HCT116 (cell line): ENCODE measurements around the gene DMRT3.

Experiments
- CTCF ChIP-seq, 3 experiments: fragments of 200-600 bp in 1 of 3; sonication (generic) in 1 of 3; IDR thresholded peaks in 2 of 3; conservative IDR thresholded peaks in 1 of 3; 2 replicates each; pipeline ENCODE4 v1.5.1; 2012 to 2017; ENCODE audit warnings: low read depth in 2 of 3, low read length in 2 of 3, antibody characterized with exemption in 1 of 3, borderline replicate concordance in 1 of 3, control low read depth in 1 of 3, mild to moderate bottlenecking in 1 of 3, mixed read lengths in 1 of 3, mixed run types in 1 of 3, moderate library complexity in 1 of 3; ENCODE audit not compliant: insufficient read depth in 1 of 3
- EZH2 ChIP-seq: fragments of 200-600 bp; sonication (generic); IDR thresholded peaks from 2 replicates; pipeline ENCODE4 v1.6.1; 2017; ENCODE audit warnings: antibody characterized with exemption, mixed run types
- JUND ChIP-seq: IDR thresholded peaks from 2 replicates; pipeline ENCODE4 v1.6.1; 2012
- MAX ChIP-seq: IDR thresholded peaks from 2 replicates; pipeline ENCODE4 v1.6.1; 2012
- POLR2A ChIP-seq: IDR thresholded peaks from 2 replicates; pipeline ENCODE4 v1.7.0; 2011; ENCODE audit warnings: borderline replicate concordance; ENCODE audit not compliant: insufficient read depth, insufficient read length; ENCODE audit errors: extremely low read depth
- POLR2AphosphoS5 ChIP-seq: IDR thresholded peaks from 2 replicates; pipeline ENCODE4 v1.6.1; 2011; ENCODE audit warnings: mild to moderate bottlenecking, low read depth, low read length, moderate library complexity
- RAD21 ChIP-seq: IDR thresholded peaks from 2 replicates; pipeline ENCODE4 v1.6.1; 2012; ENCODE audit warnings: low read depth, mild to moderate bottlenecking
- SP1 ChIP-seq: IDR thresholded peaks from 2 replicates; pipeline ENCODE4 v1.6.1; 2012; ENCODE audit warnings: low read depth
- TCF7L2 ChIP-seq: IDR thresholded peaks from 2 replicates; pipeline ENCODE4 v1.7.0; 2011; ENCODE audit warnings: borderline replicate concordance, inconsistent platforms; ENCODE audit not compliant: insufficient read depth, insufficient read length; ENCODE audit errors: extremely low read depth
- ZFX ChIP-seq: fragments of 450-650 bp; IDR thresholded peaks from 2 replicates; pipeline ENCODE4 v1.6.1; 2017
- ZNF274 ChIP-seq: fragments of 200-500 bp; sonication (Bioruptor generic); IDR thresholded peaks from 2 replicates; pipeline ENCODE4 v1.6.1; 2014; ENCODE audit warnings: mild to moderate bottlenecking, low read depth, low read length, inconsistent platforms
- TF ChIP-seq, protein P1 (sequence below): IDR thresholded peaks from 2 replicates; pipeline ENCODE4 v1.6.1; 2011; ENCODE audit warnings: mild to moderate bottlenecking, low read length, moderate library complexity; ENCODE audit not compliant: insufficient replicate concordance; ENCODE audit errors: extremely low read depth
- TF ChIP-seq, protein P2 (sequence below): IDR thresholded peaks from 2 replicates; pipeline ENCODE4 v1.6.1; 2012; ENCODE audit warnings: low read depth

DNA sequence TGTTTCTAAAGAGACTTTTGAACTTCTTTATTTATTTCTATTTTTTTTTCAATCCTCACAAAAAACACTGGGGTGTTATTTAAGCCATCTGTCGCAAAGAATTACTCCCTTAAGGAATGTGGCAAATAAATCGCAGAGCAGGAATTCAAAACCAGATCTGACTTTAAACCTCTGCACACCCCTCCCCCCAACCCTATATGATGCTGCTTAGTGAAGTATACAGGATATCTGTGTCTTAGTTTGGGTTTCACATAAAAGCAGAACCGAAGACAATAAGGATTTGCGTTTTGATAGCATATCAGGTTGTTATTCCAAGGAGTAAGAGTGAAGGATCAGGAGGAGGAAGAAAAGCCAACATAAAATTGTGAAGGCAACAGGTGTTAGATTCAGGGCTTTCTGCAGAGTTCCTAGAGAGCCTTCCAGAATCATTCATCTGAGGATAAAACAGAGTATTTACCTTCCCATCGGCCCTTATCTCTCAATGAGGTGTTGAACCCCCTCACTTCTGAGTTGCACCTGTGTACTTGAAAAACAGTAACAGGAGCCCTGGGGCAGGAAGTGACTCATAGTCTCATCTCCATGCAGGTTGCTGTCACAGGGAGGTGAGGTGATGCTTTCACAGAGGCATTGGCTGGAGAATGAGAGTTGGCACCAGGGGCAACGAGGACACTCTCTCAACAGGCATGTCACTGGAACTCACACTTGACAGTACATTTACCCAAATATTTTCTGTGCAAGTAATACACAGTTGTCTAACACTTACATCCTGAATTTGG lies 33.5 kb upstream of the DMRT3 start:
- TF ChIP-seq CTCF (IDR thresholded peaks at IDR 0.05 in 2 of 3, conservative IDR thresholded peaks at IDR 0.05 in 1 of 3; ENCODE audit: borderline replicate concordance in 1 of 3, insufficient read depth in 1 of 3, low read depth in 2 of 3, low read length in 2 of 3) (no peak), EZH2 (no peak), SP1 (no peak), RAD21 (no peak), ZNF274 (no peak), POLR2A (no peak), ZFX (no peak), MAX (no peak), TCF7L2 (no peak), POLR2AphosphoS5 (no peak), JUND (no peak)
- TF ChIP-seq, protein P1, sequence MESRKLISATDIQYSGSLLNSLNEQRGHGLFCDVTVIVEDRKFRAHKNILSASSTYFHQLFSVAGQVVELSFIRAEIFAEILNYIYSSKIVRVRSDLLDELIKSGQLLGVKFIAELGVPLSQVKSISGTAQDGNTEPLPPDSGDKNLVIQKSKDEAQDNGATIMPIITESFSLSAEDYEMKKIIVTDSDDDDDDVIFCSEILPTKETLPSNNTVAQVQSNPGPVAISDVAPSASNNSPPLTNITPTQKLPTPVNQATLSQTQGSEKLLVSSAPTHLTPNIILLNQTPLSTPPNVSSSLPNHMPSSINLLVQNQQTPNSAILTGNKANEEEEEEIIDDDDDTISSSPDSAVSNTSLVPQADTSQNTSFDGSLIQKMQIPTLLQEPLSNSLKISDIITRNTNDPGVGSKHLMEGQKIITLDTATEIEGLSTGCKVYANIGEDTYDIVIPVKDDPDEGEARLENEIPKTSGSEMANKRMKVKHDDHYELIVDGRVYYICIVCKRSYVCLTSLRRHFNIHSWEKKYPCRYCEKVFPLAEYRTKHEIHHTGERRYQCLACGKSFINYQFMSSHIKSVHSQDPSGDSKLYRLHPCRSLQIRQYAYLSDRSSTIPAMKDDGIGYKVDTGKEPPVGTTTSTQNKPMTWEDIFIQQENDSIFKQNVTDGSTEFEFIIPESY: no peak
- TF ChIP-seq, protein P2, sequence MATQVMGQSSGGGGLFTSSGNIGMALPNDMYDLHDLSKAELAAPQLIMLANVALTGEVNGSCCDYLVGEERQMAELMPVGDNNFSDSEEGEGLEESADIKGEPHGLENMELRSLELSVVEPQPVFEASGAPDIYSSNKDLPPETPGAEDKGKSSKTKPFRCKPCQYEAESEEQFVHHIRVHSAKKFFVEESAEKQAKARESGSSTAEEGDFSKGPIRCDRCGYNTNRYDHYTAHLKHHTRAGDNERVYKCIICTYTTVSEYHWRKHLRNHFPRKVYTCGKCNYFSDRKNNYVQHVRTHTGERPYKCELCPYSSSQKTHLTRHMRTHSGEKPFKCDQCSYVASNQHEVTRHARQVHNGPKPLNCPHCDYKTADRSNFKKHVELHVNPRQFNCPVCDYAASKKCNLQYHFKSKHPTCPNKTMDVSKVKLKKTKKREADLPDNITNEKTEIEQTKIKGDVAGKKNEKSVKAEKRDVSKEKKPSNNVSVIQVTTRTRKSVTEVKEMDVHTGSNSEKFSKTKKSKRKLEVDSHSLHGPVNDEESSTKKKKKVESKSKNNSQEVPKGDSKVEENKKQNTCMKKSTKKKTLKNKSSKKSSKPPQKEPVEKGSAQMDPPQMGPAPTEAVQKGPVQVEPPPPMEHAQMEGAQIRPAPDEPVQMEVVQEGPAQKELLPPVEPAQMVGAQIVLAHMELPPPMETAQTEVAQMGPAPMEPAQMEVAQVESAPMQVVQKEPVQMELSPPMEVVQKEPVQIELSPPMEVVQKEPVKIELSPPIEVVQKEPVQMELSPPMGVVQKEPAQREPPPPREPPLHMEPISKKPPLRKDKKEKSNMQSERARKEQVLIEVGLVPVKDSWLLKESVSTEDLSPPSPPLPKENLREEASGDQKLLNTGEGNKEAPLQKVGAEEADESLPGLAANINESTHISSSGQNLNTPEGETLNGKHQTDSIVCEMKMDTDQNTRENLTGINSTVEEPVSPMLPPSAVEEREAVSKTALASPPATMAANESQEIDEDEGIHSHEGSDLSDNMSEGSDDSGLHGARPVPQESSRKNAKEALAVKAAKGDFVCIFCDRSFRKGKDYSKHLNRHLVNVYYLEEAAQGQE: no peak
